Measurements from ENCODE around the gene STXBP1. TPM values are rescaled to one million over a fixed set of nuclear protein-coding genes. Genes with fewer than 3 reads are reported as not detected.

The STXBP1 gene
- total RNA-seq, 1 donor from 2014 or later: 92.1 TPM

DNA sequence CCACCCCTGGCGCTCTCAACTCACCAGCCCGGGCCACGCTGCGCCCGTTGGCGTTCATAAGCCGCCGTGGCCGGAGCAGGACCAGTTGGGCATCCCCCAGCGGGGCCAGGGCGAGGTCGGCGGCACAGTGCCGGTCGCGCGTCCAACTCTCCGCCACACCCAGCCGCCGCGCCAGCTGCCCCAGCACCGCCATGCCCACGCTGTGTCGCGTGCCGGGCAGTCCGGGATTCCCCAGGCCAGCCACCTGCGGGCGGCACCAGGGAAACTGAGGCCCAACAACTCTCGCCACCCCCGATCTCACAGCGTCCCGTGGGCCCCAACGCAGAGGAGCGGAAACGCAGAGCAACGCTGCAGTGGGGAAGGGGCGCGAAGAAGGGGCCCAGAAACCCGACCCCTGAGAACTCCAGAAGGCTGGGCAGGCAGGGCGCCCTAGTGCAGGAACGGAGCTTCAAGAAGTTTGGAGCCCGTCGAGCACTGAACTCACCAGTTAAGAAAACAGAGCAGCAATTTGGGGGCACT, 102.9 kb downstream of the STXBP1 start:
- no peaks in the 10 kb centered on the region for H3K36me3 ChIP-seq
- peak overlapping the region; percentile 91 for H3K4me3 ChIP-seq
- intact Hi-C loops (cut with DNase I): no loop called here
- peak; percentile 34 for ATAC-seq
- peaks cover 12% of the 10 kb centered on the region for H3K4me1 ChIP-seq
- H3K9me3 ChIP-seq: no peaks in the 10 kb centered on the region
- DNase-seq: no peak
- peak overlapping the region; percentile 83 for H3K27ac ChIP-seq
- TF ChIP-seq, protein P1, sequence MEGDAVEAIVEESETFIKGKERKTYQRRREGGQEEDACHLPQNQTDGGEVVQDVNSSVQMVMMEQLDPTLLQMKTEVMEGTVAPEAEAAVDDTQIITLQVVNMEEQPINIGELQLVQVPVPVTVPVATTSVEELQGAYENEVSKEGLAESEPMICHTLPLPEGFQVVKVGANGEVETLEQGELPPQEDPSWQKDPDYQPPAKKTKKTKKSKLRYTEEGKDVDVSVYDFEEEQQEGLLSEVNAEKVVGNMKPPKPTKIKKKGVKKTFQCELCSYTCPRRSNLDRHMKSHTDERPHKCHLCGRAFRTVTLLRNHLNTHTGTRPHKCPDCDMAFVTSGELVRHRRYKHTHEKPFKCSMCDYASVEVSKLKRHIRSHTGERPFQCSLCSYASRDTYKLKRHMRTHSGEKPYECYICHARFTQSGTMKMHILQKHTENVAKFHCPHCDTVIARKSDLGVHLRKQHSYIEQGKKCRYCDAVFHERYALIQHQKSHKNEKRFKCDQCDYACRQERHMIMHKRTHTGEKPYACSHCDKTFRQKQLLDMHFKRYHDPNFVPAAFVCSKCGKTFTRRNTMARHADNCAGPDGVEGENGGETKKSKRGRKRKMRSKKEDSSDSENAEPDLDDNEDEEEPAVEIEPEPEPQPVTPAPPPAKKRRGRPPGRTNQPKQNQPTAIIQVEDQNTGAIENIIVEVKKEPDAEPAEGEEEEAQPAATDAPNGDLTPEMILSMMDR (IDR thresholded peaks at IDR 0.05): no peak
- no peaks in the 10 kb centered on the region for H3K27me3 ChIP-seq

DNA sequence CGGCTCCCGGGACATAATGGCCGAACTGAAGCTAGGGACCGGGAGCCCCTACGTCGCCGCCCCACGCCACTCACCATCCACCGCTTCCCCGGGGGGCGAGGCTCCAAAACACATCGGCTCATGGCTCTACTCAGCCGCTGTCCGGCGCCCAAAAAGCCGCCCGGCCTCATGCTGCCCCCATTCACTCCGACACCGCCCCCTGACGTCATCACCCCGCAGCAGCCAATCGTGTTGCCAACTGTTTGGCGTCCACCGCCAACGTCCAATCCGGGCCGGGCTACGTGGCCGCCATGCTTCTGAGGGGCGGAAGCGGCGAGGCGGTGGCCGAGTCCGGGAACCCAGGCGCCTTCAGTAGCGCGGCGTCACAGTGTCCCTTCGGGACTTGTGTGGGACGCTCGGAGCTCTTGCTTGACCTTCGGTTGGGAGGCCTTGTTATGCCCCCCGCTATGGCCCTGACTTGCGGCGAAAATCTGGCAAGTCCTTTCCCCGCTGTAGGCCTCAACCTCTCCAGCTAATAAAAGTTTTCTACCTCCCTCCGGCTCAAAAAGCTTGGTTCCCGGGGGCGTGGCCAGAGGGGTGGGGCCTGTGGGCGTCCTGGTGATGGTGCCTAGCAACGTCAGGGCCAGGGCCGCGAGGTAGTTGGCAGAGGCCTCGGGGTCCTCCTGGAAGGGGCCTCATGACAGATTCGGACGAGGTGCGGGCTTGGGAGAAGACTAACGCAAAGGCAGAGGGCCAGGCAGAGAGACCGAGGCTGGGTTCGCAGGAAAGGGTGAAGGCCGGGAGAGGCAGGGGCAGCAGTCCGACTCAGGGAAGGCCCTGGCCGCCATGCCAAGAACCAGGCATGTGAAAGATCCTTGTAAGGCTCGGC, 103.6 kb downstream of the STXBP1 start, which contains the start of the genes PTRH1 and TTC16:
Gene PTRH1 (minus strand): TSS at position 194 of the 868 bp plus-strand sequence. CDS start 24 bp downstream, at position 170.
Gene TTC16 (plus strand): TSS at position 610 of the 868 bp plus-strand sequence. CDS start 67 bp downstream, at position 677.
- TF ChIP-seq, protein P1 (IDR thresholded peaks at IDR 0.05): no peak
- intact Hi-C loops (cut with DNase I): no loop called here
- no peaks in the 10 kb centered on the region for H3K27me3 ChIP-seq

GRCh38 chr9:127716412-127716811, 104.3 kb downstream of the STXBP1 start:
- DNase-seq (no peak), ATAC-seq (no peak)
- Histone ChIP-seq H3K9me3 (no peaks in the 10 kb centered on the region), H3K27ac (peak overlapping the region; percentile 83), H3K36me3 (no peaks in the 10 kb centered on the region), H3K4me3 (peak overlapping the region; percentile 91), H3K27me3 (no peaks in the 10 kb centered on the region), H3K4me1 (peaks cover 12% of the 10 kb centered on the region)
- TF ChIP-seq, protein P1 (IDR thresholded peaks at IDR 0.05): no peak
- intact Hi-C loops (cut with DNase I): no loop called here

More for the DNA sequence above, 103.6 kb downstream of the STXBP1 start, which contains the start of the genes PTRH1 and TTC16:
- Histone ChIP-seq H3K4me1 (peaks cover 12% of the 10 kb centered on the region), H3K36me3 (no peaks in the 10 kb centered on the region), H3K9me3 (no peaks in the 10 kb centered on the region), H3K4me3 (peak within 1 kb of the TSS; percentile 91), H3K27ac (peak within 1 kb of the TSS; percentile 83)
- ATAC-seq (peak; percentile 97), DNase-seq (peak; percentile 99)

- ATAC-seq: no peak
- H3K4me3 ChIP-seq: no peak overlapping the region
- H3K27ac ChIP-seq: no peak overlapping the region
- intact Hi-C loops (cut with DNase I): no loop called here
- no peaks in the 10 kb centered on the region for H3K27me3 ChIP-seq
- TF ChIP-seq, protein P1 (IDR thresholded peaks at IDR 0.05): no peak
- no peak for DNase-seq
- H3K4me1 ChIP-seq: peaks cover 12% of the 10 kb centered on the region
- H3K36me3 ChIP-seq: no peaks in the 10 kb centered on the region
- no peaks in the 10 kb centered on the region for H3K9me3 ChIP-seq
Observed at GRCh38 chr9:127717766-127718165, 105.7 kb downstream of the STXBP1 start.

DNA sequence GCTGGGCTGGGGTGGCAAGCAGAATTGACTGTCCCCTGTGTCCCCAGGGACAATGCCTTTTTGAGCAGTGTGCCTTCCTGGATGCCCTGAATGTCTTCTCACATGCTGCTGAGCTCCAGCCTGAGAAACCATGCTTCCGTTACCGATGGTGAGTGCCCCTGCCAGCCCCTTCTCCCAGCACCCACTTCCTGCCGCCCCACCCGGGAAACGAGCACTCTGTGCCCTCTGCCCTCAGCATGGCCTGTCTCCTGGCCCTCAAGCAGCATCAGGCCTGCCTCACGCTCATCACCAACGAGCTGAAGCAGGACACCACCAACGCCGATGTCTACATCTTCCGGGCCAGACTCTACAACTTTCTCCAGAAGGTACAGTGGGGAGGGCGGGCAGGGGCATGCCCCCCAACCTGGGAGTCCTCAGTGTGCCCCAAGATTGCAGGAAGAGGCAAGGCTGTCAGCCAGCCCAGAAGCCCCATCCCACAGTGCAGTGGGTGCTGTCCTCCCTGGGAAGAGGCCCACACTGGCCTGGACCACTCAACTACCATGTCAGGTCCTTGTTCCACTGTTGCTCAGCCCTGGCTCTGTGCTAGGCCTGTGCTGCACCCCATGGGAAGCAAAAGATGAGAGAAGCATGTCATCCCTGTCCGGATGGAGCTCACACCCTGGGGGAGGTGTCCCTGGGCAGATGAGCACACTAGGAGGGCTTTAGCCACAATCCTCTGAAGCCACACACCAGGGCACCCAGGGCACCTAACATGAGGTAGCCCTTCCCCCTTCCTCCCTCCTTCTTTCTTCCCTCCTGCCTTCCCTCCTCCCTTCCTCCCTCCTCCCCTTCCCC, 108.2 kb downstream of the STXBP1 start:
- H3K4me1 ChIP-seq: peaks cover 15% of the 10 kb centered on the region
- DNase-seq (no peak), ATAC-seq (no peak)
- H3K4me3 ChIP-seq: no peak overlapping the region
- no peak overlapping the region for H3K27ac ChIP-seq
- TF ChIP-seq, protein P1 (IDR thresholded peaks at IDR 0.05): no peak
- H3K9me3 ChIP-seq: no peaks in the 10 kb centered on the region
- no peaks in the 10 kb centered on the region for H3K36me3 ChIP-seq
- no peaks in the 10 kb centered on the region for H3K27me3 ChIP-seq
- intact Hi-C loops (cut with DNase I): loop anchor here (10.0 kb wide), 1 partner anchor 225 kb away; no protein-coding TSS in a partner anchor

Data from upper lobe of right lung (tissue), 1 donor.